A549 treated with AZD9567 at 1 μM for 4 hours (cell line): ENCODE measurements around the gene SERPINB13. TPM values are rescaled to one million over a fixed set of nuclear protein-coding genes. Genes with fewer than 3 reads are reported as not detected.

Experiments
- total RNA-seq: library from RNA; stranded (reverse); fragments of 200-300 nt; extraction: Qiagen RNA extraction; gene quantifications from 5 replicates; pipeline ENCODE4 v1.2.3, GENCODE V29; 2022; ENCODE audit not compliant: insufficient read depth

SERPINB13 gene, protein sequence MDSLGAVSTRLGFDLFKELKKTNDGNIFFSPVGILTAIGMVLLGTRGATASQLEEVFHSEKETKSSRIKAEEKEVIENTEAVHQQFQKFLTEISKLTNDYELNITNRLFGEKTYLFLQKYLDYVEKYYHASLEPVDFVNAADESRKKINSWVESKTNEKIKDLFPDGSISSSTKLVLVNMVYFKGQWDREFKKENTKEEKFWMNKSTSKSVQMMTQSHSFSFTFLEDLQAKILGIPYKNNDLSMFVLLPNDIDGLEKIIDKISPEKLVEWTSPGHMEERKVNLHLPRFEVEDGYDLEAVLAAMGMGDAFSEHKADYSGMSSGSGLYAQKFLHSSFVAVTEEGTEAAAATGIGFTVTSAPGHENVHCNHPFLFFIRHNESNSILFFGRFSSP
- total RNA-seq: not detected in 5 replicates

DNA sequence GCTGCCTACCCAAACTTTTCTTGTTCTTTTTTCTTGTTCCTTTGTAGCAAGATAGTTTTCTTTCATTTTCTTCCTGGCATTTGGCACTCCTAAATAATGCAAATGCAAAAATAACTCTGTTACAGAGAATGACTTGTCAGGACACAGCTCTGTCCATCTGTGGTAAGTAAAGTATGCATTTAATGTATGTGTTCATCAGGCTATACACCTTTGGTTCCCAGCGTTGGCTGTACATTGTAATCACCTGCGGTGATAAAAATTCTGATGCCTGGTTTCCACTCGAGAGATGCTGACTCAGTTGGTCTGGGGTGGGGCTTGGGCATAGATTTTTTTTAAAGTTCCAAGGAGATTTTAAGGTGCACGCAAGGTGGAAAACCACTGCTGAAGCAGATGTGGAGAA is at the start of gene SERPINB13:
TSS of gene SERPINB13 (plus strand) at position 378 of the 400 bp plus-strand sequence. CDS start 1,325 bp downstream, outside the sequence.

DNA sequence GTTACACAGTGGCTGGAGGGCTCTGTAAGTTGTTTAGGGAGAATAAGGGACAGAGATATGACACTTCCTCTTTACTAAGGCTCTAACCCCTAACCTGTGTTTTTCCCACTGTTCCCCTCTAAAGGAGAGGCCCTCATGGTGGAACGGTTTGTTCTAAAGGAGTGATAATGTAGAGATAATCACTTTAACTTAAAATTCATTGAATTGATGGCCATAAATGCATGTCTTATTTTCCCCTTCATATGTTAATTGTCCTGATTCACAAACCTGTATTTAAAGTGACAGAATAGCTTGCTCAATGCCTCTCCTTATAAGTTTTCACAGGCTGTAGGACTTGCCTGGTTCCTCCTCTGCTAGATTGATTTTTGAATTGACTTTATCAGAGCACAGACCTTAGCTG is 45.1 kb upstream of the SERPINB13 start, which contains the start of gene SERPINB12:
TSS of gene SERPINB12 (plus strand) at position 301 of the 400 bp plus-strand sequence. CDS start 13,791 bp downstream, outside the sequence.

DNA sequence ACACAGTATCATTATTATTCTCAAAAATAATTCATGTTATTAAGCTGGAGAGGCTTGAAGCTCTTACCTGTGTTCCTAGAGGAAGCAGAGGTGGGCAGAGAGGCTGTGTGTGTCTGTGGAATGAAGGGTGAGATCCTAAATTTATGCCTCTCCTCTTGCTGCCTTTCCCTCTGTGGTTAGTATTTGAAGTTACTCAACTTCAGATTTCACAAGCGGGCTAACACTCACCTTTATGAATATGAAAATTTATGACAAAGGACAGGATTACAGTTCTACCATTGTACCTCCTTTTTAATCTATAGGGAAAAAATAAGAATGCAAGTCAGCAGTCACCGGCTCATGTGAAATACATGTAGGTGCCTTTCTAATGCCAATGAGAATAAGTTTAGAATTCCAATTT is 57.0 kb downstream of the SERPINB13 start, which contains the start of gene SERPINB4:
TSS of gene SERPINB4 (minus strand) at position 115 of the 400 bp plus-strand sequence. CDS start 679 bp downstream, outside the sequence.

Other genes with a start within 250 kb of the SERPINB13 start
- 32.5 to 42.7 TPM (median 38.4 TPM) in 5 replicates for gene KDSR, start 220.1 kb upstream of the SERPINB13 start, total RNA-seq
- gene VPS4B, start 164.9 kb upstream of the SERPINB13 start, total RNA-seq: 19.2 to 27.7 TPM (median 21.5 TPM) in 5 replicates
- gene SERPINB5, start 110.4 kb upstream of the SERPINB13 start, total RNA-seq: 0.05 to 0.12 TPM (median 0.09 TPM) in 3 of 5 replicates, not detected in the others
- not detected in 5 replicates for gene SERPINB12, start 45.0 kb upstream of the SERPINB13 start, total RNA-seq
- 0.07 to 0.17 TPM (median 0.11 TPM) in 4 of 5 replicates, not detected in the other for gene SERPINB4, start 56.9 kb downstream of the SERPINB13 start, total RNA-seq
- 0.07 to 1.1 TPM (median 0.09 TPM) in 4 of 5 replicates, not detected in the other for gene SERPINB3, start 74.5 kb downstream of the SERPINB13 start, total RNA-seq
- gene SERPINB11, start 115.6 kb downstream of the SERPINB13 start, total RNA-seq: 0.10 to 0.14 TPM in 2 of 5 replicates, not detected in the others
- 1.8 to 3.1 TPM (median 1.9 TPM) in 5 replicates for gene SERPINB7, start 188.1 kb downstream of the SERPINB13 start, total RNA-seq